OCI-LY1 (cell line): ENCODE results near the gene QTRT2.

Experiments used
- CTCF ChIP-seq: fragments of 200-600 bp; sonication (generic), shearing (Covaris generic); IDR thresholded peaks from 2 replicates; pipeline ENCODE4 v1.5.1; 2017; ENCODE audit warnings: mild to moderate bottlenecking, antibody characterized with exemption, low read length, moderate library complexity, mixed read lengths
- EZH2 ChIP-seq: fragments of 200-600 bp; sonication (generic), shearing (Covaris generic); IDR thresholded peaks from 2 replicates; pipeline ENCODE4 v1.8.0; 2017; ENCODE audit warnings: borderline replicate concordance, mixed run types, mild to moderate bottlenecking, antibody characterized with exemption, low read length, moderate library complexity, mixed read lengths

- TF ChIP-seq CTCF = no peak
- TF ChIP-seq EZH2 = no peak
Observed at GRCh38 chr3:114022145-114022802, 34.3 kb upstream of the QTRT2 start.
